IPS-NIHi7 (cell line): ENCODE measurements around the gene PRKAR1B.

ENCODE experiments used
- DNase-seq: peaks from one replicate; pipeline ENCODE4 v3.0.0; 2012; ENCODE audit warnings: mixed read lengths; ENCODE audit errors: extremely low spot score

The PRKAR1B gene

DNA sequence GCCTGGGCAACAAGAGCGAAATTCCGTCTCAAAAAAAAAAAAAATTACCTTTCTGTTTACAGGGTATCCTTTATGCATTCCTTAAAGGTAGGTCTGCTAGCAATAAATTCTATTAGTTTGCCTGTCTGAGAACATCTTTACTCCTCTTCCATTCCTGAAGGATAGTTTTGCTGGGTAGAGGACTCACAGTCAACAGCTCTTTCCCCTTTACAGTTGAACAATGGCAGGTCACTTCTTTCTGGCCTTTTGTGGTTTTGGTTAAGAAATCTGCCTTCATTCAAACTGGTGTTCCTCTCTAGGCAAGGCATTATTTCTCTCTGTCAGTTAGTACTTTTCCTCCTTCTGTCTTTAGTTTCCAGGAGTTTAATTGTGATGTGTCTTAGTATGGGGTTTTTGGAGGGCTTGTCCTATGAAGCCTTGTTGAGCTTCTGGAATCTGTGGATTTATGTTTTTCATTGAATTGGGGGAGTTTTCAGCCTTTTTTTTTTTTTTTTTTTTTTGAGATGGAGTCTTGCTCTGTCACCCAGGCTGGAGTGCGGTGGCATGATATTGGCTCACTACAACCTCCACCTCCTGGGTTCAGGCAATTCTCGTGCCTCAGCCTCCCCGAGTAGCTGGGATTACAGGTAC is 5.3 kb downstream of the PRKAR1B start:
- DNase-seq = no peak

- DNase-seq = no peak
Observed at GRCh38 chr7:716636-717035, 10.4 kb downstream of the PRKAR1B start.

DNA sequence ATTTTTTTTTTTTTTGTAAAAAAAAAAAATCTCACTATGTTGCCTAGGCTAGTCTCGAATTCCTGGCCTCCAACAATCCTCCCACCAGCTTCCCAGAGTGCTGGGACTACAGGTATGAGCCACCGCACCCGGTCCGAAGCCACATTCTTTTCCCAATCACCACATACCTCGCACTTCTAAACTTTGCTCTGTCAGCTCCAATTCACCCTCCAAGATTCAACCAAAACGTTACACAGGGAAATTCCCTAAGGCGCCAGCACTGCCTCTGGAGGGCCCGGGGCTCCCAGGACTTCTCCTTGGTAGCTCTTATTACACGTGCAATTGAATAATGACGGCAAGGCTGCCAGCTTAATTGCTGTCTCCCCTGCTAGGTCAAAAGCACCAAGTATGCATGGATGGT is 10.9 kb downstream of the PRKAR1B start:
- no peak for DNase-seq

DNA sequence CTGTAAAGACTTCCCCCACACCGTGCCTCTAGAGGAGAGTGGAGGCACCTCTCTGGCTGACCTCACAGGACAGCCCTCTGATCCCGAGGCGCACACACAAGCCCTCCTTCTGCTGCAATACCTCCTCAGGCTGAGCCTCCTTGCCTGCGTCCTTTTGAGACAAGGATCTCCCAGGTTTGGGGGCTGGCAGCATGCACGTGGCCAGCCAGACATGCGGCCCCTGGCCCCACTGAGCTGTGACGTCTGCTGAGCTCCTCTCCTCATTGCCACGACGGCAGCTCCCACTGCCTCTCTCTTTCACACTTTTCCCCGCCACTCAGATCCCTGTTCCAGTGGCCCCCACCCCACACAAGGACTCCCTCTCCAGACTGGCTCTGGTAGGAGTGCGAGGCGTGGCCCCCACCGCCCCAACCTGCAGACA is 12.8 kb downstream of the PRKAR1B start:
- no peak for DNase-seq

- no peak for DNase-seq
Observed at GRCh38 chr7:713488-714230, 13.4 kb downstream of the PRKAR1B start.

DNA sequence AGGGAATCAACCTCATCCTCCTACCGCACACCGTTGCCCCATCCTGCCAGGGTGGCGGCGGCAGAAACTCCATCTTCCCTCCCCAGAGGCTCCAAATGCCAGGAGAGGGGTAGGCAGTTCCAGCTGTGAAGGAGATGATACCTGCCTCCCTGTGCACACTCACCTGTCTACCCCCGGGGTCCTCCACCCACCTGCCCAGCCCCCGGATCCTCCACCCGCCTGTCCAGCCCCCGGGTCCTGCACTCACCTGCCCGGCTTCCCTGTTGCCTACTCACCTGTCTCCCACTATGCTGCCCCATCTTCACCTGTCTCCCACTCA is 14.0 kb downstream of the PRKAR1B start:
- no peak for DNase-seq

DNA sequence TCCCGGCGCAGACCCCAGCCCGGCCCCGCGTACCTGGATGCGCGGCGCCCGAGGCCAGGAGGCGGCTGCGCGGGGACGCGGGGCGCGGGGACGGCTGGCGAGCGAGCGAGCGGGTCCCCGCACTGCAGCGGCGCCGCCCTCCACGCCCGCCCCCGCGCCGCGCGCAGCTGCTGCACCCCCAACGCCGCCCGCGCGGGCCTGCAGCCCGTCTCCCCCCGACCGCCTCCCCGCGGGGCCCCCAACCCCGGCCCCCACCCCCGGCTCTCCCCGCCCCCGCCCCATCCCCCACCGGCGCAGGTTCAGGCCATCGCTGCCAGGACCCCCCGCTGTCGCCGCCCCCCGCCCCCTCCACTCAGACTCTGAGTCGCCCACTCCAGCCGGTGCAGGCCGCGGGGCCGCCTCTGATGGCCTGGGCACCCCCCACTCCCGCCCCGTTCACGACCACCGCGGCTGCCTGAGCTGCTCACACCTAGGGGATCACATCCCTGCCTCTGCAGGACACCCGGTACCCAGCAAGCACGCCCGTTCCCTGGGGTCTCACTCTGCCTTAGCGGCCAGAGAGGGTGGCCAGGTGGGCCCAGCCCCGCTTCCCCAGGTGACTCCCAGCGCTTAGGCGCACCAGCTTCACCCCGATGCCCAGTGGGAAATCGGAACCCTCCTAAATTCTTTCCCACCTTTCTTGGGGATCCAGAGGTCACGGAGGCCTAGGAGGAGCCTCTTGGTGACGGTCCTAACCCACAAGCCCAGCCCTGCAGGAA is 14.5 kb downstream of the PRKAR1B start:
- no peak for DNase-seq

DNA sequence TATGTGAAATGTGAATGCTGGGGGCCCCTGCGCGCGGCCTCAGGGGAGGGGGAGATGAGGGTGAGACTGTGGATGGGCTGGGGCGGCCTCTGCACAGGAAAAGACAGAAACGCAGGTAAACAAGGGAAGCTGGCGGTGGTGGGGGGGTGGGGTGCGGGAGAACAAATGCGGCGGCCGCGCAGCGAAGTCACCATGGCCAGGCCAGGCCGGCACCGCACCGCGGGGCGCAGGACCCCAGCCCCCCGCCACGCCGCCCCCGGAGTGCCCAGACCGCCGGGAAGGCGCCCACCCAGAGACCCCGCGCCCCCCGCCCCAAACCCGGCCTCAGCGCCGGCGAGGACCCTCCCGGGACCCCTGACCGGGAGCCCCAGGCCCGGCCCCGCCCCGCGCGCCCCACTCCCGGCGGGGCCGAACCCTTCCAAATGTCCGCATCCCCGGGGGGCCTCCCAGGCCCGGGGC is 15.1 kb downstream of the PRKAR1B start:
- no peak for DNase-seq

DNA sequence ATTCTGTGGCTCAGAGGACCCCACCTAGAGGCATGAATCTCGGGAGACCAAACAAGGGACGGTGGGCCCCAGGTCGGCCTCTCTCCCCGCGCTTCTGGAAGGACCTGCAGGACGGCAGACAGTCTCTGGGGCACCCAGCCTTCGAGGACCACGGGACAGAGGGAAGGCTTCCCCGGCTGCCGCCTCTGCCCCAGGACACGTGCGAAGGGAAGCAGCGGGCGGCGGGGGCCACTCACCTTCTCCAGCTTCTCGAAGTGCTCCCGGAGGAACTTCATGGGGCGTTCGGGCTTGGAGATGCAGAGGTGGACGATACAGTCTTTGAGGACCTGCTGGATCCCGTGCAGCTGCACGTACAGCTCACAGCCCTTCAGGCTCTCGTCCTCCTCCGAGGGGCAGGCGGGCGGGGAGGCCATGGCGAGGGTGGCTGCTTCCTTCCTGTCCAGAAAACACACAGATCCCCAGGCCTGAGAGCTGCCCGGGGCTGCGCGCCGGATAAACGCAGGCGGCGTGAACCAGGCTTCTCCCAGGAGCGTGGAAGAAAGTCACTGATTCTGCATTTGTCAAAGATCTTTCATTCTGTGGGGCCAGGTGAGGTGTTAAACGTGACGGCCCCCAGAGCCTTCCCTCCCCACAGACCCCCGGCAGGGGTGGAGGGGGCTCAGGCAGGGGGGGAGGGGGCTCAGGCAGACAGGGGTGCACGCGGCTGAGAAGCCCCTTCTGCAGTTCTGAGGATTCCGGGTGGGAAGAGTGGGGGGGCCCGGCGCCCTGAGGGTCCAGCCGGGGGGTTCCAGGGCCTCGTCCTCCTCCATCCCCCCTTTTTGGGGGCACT is 15.8 kb downstream of the PRKAR1B start:
- DNase-seq = no peak

DNA sequence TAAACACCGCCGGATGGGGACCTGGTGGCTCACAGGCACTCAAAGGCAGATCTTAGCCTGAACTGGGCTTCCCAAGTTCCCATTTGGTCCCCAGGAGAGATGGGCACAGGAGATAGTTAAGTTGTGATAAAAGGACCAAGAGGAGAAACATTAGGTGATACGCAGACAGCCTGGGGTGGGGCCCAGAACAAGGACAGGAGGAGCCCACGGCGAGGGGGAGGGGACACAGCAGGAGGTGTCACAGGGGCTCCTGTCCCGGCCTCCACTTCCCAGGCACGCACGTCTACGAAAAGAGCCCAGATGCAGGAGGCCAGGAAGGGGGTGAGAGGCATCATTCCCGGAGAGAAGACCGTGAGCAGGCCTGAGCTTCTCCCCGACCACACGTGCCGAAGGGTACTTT is 16.9 kb downstream of the PRKAR1B start:
- no peak for DNase-seq

DNA sequence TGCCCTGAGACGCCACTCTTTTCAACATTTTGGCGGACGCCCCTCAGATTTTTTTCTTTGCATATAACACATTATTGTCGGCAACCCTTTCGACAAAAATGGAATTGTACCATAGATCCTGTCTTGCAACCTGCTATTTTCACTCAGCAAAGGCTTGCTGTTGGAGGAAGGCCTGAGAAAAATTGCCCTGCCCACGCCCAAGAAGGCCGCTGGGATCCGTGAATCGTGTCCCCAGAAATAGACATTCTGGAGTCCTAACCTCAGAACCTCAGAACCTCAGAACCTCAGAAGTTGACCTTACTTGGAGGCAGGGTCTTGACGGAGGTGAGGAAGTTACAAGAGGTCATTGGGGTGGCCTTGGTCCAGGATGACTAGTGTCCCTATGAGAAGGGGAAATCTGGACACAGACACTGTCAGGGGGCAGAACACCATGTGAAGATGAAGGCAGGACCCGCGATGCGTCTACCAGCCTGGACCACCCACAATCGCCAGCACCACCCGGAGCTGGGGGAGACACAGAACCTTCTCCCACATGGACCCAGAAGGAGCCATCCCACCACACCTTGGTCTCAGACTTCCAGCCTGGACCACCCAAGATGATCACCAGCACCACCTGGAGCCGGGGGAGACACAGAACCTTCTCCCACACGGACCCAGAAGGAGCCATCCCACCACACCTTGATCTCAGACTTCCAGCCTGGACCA is 19.6 kb downstream of the PRKAR1B start:
- DNase-seq = no peak

GRCh38 chr7:706721-707120 is 20.4 kb downstream of the PRKAR1B start:
- no peak for DNase-seq

DNA sequence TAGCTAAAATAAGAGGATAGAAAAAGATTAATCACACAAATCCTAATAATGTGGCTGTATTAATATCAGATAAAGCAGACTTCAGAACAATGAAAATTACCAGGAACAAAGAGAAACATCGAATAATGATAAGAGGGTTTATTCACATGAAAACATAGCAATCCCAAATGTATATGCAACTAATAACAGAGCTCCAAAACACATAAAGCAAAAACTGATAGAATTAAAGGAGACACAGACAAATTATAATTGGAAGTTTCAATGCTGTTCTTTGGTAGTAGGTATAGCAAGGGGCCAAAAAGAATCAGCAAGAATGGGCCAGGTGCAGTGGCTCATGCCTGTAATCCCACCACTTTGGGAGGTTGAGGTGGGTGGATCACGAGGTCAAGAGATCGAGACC is 24.0 kb downstream of the PRKAR1B start:
- no peak for DNase-seq

DNA sequence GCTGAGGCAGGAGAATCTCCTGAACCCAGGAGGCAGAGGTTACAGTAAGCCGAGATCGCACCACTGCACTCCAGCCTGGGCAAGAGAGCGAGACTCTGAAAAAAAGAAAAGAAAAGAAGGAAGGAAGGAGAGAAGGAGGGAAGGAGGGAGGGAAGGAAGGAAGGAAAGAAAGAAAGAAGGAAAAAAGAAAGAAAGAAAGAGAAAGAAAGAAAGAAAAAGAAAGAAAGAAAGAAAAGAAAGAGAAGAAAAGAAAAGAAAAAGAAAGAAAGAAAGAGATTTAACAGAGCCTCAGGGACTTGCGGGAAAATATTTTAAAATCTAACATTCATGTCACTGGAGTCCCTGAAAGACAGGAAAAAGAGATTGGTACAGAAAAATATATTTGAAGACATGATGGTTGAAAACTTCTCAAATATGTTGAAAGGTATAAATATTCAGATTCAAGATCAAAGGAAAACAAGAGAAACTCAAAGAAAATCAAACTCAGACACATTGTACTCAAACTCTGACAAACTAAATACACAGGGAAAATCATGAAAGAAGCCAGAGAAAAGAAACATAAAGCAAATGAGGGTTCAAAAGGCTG is 25.9 kb downstream of the PRKAR1B start:
- no peak for DNase-seq

- DNase-seq = no peak
Observed at GRCh38 chr7:699476-700170, 27.5 kb downstream of the PRKAR1B start.

- DNase-seq = no peak
Observed at GRCh38 chr7:698515-699475, 28.3 kb downstream of the PRKAR1B start.

DNA sequence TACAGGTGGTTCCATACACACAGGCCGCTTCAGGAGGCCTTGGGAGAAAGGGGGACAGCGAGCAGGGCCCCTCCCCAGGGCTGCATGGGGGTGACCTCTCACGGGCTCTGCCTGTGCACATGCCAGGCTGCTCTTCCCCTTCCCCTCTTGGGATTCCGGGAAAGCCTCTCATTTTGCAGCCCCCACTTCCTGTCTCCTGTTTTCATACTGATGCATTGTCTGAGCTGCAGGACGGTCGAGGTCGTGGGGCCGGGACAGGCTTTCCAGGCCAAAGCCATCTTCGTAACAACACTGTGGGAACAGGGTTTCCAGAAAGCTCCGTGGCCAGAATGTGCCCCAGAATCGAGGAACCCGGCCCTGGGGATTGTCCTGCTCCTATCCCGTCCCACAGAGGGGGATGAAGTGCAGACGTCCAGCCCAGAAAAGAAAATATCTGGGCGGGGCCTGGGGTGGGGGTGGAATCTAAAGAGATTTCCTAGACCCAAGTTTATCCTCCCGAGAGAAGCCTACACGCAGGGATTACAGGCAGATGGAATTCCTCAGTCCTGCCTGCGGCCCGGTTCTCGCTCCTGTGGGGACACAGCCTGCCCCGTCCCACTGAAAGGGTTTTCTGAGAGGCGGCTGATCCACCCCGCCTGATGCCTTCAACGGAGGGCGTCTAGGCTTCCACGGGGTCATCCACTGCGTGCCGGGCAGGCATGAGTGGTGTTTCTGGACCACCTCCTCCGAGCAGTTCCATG is 30.1 kb downstream of the PRKAR1B start:
- no peak for DNase-seq

- no peak for DNase-seq
Observed at GRCh38 chr7:696426-696811, 30.7 kb downstream of the PRKAR1B start.

DNA sequence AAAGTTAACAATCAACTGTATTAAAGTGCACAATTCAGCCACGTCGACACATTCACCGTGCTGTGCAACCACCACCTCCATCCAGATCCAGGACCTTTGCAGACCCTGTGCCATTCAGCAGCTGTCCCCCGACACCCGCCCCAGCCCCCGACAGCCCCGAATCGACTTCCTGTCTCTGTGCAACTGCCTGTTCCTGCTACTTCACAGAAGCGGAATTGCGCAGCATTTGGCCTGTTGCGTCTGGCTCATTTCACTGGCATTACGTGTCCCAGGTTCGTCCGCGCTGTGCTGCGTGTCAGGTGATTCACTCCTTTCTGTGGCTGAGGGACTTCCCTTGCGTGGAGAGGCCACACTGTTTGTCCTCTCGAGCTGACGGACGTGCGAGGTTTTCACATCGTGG is 33.8 kb downstream of the PRKAR1B start:
- no peak for DNase-seq
